ENCODE measurements around the gene BSX. TPM values are rescaled to one million over a fixed set of nuclear protein-coding genes. Genes with fewer than 3 reads are reported as not detected.
A peak's percentile ranks its signal among the peaks of the same experiment; 100 is the strongest.

BSX gene
- total and polyA plus RNA-seq, 2 donors (not counting 3 experiments of a cell fraction or from before 2014, with no cell fraction given): not detected

DNA sequence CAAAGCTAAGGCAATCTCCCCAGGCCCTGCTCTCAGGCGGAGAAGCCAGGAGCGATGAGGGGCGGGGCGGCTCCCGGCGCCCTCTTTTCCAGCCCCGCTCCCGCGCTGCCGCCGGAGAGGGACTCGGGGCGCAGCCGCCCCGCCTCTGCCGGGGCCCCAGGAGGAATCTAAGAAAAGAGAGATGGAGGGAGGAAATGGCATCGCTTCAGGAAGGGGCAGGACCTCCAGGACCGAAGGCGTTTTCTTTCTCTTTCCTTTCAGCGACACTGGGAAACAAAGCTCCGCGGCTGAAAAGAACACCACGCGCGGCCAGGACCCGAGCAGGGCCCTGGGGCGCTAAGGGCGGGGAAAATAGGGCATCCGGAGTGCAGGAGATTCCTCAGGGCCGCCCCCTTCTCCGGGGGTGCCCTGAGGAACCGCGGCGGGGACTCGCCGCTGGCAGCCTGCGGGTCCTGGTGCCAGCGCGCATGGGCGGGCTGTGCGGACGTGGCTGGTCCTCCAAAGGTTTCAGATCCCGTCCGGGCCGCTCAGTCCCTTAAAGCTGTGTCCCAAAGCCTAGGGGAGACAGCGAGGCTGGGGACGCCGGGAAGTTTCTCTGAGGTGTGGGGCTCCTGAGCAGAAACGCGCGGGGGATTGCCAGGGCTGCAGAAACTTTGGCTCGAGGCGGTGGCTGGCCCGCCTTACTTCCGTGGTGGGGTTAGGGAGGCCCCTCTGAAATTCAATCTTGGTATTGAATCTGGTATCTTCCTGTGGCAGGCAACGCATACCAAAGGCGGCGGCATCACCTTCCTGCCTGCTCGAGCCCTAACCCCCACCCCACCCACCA, 2.8 kb upstream of the BSX start:
- dilution Hi-C loops (cut with MboI; ENCODE audit: extremely low pct_ligation_motif_present, low sequenced_read_pairs): no loop called here
- BruUV-seq (replicated peaks): no TSS peak
- Histone ChIP-seq H3K4me3 (replicated peaks in 1 of 3; ENCODE audit: insufficient read depth in 1 of 3, low read depth in 1 of 3, low read length in 3 of 3) (peak overlapping the region; percentile 21 to 60 (median 39)), H3K27ac (ENCODE audit: insufficient read depth, low read depth, low read length) (no peak overlapping the region), H3K36me3 (ENCODE audit: control insufficient read depth in 2 of 2, extremely low read depth in 1 of 2, insufficient read depth in 2 of 2, low read length in 2 of 2) (no peaks in the 10 kb centered on the region), H3K9me3 (replicated peaks; ENCODE audit: control insufficient read depth, insufficient read depth, low read length) (no peaks in the 10 kb centered on the region), H2AFZ (ENCODE audit: low read depth, low read length) (peak overlapping the region; percentile 69), H3K9ac (replicated peaks; ENCODE audit: extremely low read depth, insufficient read depth, low read length) (no peak overlapping the region), H4K20me1 (replicated peaks; ENCODE audit: control insufficient read depth, extremely low read depth, insufficient read depth, low read length) (no peaks in the 10 kb centered on the region), H3K79me2 (ENCODE audit: control insufficient read depth, insufficient read depth, low read length) (no peaks in the 10 kb centered on the region), H3K4me1 (ENCODE audit: control insufficient read depth, extremely low read depth, insufficient read depth, low read length) (no peaks in the 10 kb centered on the region), H3K4me2 (ENCODE audit: insufficient read depth, low read length) (peak overlapping the region; percentile 64), H3K9me1 (replicated peaks; ENCODE audit: control insufficient read depth, extremely low read depth, insufficient read depth, low read length) (no peaks in the 10 kb centered on the region), H3K27me3 (ENCODE audit: control insufficient read depth in 2 of 2, insufficient read depth in 2 of 2, low read length in 2 of 2) (peaks cover 53 to 85% of the 10 kb centered on the region in 2 experiments)
- intact Hi-C loops (cut with micrococcal nuclease): loop anchor here (5.0 kb wide), 1 partner anchor 102 kb away; the partner anchor contains the start of gene JHY
- ChIA-PET CTCF (interaction anchor here (0.7 to 3.1 kb wide), 3 partner anchors 37 to 121 kb away, joined by 3 to 13 read pairs (median 8); no protein-coding TSS in a partner anchor), POLR2A (no interaction called here)
- FAIRE-seq: no peak
- TF ChIP-seq EZH2 (IDR thresholded peaks at IDR 0.05; ENCODE audit: borderline replicate concordance, low read depth, low read length, severe bottlenecking) (peak; percentile 95), FOS (IDR thresholded peaks at IDR 0.05; ENCODE audit: borderline replicate concordance, insufficient read depth, low read length) (no peak)
- TF ChIP-seq, protein P1, sequence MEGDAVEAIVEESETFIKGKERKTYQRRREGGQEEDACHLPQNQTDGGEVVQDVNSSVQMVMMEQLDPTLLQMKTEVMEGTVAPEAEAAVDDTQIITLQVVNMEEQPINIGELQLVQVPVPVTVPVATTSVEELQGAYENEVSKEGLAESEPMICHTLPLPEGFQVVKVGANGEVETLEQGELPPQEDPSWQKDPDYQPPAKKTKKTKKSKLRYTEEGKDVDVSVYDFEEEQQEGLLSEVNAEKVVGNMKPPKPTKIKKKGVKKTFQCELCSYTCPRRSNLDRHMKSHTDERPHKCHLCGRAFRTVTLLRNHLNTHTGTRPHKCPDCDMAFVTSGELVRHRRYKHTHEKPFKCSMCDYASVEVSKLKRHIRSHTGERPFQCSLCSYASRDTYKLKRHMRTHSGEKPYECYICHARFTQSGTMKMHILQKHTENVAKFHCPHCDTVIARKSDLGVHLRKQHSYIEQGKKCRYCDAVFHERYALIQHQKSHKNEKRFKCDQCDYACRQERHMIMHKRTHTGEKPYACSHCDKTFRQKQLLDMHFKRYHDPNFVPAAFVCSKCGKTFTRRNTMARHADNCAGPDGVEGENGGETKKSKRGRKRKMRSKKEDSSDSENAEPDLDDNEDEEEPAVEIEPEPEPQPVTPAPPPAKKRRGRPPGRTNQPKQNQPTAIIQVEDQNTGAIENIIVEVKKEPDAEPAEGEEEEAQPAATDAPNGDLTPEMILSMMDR (IDR thresholded peaks at IDR 0.05; ENCODE audit: extremely low read depth in 1 of 2, insufficient read depth in 1 of 2, low read depth in 1 of 2, low read length in 2 of 2): no peak
- DNase-seq (ENCODE audit: low read depth, low spot score): no peak

Measured in endothelial cell of umbilical vein (primary cell).